HS-5 (cell line): Measurements from ENCODE around the gene REEP1.
"Not testable (repeated sequence)": the region's sequence is repeated elsewhere in the genome, so short reads cannot be mapped to it uniquely, and the experiment has no call there.

Source experiments
- DNase-seq: peaks from one replicate; pipeline ENCODE4 v3.0.0-alpha.2; 2012; ENCODE audit warnings: low read depth

The REEP1 gene

DNA sequence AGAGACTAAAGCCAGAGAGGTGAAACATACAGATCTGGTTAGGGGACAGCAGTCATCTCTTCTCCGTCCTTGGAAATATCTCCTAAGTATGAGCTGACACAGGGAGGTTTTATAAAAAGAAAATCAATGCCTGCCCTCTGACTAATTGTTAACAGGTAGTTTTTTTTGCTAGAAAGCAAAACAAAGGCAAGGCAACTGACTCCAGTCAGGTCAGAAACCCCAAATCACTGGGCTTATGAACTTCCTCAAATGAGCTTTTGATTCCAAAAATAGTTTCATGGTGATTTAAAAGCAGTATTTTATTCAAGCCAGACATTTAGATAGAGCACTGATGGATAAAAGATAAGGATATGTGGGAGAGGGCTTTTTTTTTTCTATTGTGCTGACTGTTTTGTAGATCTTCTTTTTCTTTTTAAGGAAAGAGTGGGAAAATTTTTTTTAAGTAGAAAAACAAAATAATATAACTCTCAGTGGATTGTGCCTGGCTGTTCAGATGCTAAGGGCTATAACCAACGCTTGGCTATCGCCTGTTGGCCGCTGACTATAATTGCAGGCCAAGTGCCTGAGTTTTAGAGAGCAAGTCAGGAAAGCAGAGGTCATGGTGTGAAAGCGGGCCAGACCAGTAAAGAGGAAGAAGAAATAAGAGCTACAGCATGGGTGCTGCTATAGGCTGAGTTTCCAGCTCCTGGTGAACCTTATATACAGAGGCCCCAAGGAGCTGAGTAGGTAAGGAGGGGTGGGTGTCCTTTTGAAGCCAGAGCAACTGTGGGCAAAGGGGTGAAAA lies 93.3 kb downstream of the REEP1 start:
- no peak for DNase-seq

DNA sequence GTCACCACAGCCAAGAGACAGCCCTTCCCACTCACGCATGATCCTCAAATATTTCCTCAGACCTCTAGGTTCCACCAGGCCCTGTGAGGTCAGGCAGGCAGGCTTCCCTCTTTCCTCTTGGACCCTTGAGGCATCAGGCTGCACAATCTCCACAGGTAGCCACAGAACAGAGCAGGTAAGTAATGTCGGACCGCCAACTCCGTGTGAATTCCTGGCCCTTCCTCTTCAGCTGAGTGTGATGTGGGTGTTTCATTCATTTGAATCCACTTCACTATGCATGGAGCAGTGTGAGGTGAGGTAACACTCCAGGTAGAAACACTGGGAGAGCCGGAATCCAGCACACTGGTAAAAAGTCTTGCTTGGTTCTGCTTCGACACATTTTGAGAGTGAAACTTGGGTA lies 94.2 kb downstream of the REEP1 start:
- no peak for DNase-seq

DNA sequence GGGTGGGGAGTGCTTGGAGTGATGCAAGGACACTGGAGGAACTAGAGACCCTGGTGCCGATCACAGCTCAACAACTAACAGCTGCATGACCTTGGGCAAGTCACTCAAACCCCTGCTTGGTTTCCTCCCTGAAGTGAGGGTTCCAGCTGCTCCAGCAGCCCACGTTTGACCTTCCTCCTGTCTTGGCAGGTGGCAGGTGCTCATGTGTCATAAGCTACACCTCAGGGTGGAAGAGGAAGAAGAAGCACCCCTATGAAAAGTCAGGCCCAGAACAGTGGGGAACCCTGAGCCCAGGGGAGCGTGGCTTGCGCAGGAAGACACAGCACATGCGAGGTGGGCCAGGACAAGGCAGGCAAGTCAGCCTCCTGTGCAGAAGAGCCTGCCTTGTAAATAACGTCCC lies 95.8 kb downstream of the REEP1 start:
- DNase-seq, result no peak

DNA sequence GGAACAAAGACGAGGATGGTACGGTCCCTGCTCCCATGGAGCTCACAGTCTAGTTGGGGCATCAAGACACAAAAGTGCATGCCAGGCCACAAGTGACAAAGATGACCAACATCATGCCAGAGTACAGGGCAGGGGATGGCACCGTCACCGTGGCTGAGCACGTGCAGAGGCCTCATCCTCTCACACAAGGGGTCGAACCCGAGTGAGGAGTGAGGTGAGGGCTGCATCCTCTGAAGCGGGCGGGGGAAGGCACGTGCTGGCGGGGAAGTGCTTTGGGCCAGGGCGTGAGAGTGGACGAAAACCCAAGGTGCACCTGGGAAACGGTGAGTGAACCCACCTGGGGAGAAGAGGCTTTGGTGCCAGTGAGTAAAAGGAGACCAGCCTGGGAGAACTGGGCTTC lies 97.2 kb downstream of the REEP1 start:
- no peak for DNase-seq

DNA sequence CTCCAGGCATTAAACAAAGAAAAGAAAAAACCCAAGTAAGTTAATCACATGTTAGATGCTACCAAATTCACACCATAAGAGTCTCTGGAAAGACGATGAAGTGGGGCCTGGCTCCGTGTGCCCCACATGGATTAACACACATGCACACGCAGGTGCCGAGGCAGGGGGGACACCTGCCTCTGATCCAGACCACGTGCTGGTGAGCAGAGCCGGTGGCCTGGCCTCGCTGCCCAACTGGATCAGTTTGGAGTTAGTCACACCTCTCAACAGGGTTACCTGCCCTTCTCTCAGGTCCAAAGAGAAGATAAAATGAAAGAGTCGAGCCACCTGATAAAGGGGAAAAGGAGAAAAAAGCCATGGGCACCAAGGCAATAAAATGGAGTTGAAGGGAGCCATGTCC lies 97.7 kb downstream of the REEP1 start:
- no peak for DNase-seq

DNA sequence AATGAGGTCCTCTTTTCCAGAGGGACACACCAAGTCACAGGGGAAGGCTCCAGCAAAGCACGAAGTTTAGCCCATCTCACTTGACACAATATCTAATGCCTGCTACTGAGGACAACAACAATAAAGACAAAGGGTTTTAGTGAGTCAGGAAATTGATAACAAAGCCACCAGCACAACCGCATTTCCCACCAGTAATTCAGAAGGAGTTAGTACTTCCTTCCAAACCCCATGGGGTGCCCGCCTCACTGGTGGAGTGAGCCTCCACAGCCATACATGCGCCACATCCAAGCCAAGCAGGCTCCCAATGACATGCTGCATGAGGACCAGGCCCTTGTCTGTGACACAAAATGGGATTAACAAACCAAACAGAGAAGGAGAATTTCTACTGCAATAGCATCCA lies 98.1 kb downstream of the REEP1 start:
- no peak for DNase-seq

DNA sequence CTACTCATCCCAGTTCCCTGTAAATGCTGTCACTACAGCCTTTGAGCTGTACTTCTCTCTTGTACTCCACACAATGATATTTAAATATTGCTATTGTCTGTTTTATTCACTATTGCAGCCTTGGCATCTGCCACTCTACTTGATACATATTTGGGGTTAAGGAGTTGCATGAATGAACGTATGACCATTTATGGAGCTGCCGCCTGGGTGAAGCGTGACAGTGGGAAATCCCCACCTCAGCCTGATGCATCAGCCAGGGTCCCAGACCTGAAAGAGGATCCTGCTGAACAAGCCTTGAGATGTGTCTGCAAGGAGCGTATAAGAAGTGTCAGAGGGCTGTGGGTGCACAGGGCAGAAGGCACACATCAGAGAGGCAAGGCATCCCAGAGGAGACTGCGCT lies 99.1 kb downstream of the REEP1 start:
- no peak for DNase-seq

DNA sequence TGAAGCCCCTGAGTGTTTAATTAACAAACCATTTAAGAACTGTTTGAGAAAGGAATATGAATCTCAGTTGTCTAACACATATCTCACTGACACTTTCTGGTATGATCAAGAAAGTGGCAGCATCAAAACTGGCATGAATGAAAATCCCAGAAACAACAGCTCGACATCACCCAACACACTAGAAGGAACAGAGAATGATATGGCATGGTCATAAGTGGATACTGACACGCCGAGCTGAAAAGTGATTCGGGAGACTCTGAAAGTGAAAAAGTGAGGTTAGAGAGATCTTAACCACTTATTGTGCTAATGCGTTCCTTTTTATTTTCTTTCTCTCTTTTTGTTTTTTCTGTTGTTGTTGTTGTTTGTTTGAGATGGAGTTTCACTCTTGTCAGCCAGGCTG lies 100.3 kb downstream of the REEP1 start:
- DNase-seq, result no peak

DNA sequence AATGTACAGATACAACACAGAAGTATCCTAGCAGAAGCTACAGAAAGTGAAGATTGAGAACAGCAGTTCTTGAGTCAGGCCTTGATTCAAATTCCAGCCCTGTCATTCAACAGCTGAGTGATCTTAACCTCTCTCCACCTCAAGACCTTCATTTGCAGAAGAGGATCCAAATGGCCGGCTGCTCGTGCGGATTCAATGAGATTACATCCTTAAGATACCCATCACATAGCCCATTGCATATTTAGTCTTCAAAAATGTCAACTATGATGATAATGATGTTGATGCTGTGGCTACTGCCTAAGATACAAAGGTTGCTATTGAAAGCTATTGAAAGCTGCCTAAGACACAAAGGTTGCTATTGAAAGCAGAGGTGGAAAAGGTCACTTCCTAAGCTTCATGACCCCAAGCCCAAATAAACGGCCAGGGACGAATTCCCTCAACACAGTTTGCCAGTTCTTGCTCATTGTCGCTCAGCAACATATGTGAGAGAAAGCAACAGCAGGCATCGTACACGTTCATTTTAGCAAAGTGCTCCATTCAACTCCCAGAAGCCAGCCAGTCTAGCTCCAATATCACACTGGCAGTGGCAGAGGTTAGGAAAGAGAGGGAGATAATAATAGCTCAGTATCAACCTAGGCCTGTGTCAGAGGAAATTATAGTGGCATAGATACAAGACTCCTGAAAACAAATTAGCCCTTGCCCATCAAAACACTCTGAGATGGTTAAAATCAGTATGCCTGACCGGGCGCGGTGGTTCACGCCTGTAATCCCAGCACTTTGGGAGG lies 102.0 kb downstream of the REEP1 start:
- DNase-seq, result no peak

DNA sequence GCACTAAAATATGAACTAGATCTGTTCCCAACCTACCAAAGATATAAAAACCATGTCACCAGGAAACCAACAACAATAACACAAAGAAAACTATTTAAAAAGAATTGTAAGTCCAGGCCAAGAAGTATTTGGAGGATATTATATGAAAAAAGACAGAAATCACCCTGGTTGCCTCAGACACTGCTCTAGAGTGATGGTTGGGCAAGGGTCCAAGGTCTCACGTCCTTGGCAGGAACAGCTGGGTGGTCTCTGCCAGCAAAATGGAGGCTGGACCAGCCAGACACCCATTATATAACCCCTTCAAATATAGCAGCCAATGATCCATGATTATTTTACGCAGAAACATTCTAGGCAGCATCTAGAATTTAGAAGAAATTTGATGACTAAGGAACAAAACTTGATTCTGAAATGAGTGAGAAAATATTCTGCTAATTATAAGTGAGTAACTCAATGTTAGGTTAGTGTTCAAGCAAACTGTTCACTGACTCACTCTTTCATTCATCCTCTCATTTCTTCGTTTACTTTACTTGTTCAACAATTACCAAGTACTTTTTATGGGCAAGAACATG lies 102.8 kb downstream of the REEP1 start:
- DNase-seq, result no peak

DNA sequence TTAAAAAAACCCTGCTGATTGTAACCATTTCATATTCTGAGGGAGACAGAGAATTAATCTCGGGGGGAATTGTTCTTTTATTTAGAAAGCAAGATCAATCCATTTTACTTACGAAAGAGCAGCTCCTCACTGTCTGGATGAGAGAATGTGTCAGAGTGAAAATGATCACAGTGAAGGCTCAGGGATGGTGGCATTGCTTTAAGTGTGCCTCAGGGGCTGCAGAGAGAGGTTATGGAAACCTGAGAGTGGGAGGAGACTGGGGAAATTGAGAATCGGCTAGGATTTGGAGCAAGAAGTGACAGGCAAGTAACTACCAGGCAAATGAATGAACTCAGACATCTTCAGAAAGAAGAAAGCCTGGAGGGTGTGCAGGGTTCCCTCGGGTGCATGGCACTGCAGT lies 104.0 kb downstream of the REEP1 start:
- no peak for DNase-seq

DNA sequence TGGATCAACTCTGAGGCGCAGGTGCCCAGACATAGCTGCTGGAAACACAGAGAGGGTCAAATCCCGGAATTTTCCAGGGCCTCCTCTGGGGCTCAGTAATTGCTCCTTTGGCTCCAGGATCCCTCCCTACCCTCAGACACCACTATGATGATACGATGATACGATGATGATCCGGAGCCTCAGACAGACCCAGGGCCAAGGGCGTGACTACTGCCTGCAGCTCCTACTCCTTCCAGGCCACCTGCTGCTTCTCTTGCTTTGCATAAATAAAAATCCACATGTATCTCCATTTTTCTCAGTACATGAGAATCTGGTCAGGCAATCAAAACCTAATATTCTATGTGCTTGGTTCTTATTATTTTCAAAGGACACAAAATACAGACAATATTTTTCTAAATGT lies 104.5 kb downstream of the REEP1 start:
- DNase-seq, result no peak

DNA sequence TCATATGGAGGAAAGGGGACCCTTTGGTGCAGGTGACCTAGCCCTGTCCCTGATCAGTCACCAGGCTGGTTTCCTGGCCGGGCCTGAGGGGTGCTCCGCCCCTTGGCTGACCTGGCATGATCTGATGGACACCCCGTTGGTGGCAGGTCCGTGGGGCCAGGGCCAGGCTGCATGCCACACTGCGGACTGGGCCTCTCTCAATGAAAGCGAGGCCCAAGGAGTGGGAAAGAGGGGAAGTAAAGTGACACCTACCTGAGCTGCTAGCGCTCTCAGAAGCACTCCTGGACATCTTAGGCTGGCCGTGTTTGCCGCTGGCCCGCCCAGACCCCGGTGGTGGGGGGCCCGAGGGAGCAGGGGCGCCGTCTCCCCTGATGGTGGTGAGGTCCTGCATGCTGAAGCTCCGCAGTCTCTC lies 105.0 kb downstream of the REEP1 start:
- DNase-seq, result no peak

DNA sequence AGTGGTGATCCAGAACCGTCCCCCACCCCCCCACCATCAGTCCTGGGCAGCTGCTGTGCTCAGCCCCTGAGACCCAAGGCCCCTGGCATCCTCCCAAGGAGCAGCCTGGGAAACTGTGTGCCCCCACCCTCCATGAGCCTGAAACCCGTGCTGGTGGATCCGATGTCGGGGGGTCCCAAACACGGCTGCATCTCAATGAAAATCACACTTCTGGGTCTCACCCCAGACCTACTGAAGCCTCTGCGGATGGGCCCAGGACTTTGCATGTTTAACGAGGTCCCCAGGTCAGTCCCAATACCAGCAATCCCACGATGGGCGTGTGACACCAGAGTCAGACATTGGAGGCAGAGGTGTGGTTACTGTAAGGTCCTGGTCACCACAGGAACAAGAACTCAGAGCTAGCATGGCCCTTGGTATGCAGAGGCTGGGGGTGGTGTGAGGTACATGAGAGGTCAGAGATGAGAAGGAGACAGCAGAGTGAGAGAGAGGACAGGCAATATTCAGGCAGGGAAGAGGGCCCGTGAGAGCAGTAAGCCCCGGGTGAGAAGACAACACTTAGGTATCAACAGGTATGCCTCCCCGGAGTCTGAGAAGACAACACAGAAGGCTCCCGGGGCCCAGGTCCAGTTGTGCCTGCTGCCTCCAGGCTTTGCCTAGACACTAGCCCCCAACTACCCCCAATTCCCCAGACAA lies 105.6 kb downstream of the REEP1 start:
- no peak for DNase-seq

DNA sequence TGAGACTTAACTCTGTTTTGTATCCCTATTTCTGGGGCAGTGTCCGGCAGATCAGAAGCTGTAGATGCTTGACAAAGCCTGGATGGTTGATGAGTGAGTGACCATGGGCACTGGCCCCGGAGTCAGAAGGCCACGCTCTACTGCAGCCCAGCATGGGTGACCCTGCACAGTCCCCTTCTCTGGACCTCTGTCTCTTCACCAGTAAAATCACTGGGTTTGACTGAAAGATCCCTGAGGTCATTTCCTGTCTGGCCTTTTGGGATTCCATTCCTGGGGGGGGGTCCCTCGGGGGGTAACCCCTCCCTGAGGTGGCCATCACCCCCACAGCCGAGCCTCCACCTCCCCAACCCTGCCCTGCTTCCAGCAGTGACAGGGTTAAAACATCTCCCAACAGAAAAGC lies 106.5 kb downstream of the REEP1 start:
- DNase-seq, result no peak

DNA sequence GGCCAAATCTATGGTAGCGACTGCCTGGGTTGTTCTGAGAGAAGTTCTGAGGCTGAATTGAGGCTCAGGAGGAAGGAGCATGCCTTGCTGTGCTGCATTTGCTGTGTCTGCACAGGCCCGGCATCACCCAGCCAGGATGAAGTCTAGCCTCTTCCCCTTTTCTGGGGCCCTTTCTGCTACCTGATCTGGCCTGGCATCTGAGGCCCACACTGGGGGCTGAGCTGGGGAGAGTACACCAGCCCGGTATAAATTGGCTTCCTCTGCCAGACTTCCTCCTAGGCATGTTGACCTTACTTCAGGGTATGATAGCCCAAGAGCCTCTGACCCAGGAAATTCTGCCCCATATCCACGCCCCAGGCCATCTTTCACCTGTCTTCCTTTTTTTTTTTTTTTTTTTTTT lies 108.2 kb downstream of the REEP1 start:
- no peak for DNase-seq

DNA sequence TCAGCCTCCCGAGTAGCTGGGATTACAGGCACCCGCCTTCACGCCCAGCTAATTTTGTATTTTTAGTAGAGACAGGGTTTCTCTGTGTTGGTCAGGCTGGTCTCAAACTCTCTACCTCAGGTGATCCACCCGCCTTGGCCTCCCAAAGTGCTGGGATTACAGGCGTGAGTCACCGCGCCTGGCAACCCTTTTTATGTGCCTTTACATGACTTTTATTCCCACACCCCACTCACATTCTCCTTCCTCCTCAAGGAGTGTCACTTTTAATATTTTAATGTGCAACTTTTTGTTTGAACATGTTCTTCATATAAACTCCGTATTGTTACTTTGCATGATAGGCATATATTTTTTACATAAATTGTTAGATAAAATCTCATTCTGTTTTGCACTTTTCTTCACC lies 108.9 kb downstream of the REEP1 start:
- not testable (repeated sequence) for DNase-seq

DNA sequence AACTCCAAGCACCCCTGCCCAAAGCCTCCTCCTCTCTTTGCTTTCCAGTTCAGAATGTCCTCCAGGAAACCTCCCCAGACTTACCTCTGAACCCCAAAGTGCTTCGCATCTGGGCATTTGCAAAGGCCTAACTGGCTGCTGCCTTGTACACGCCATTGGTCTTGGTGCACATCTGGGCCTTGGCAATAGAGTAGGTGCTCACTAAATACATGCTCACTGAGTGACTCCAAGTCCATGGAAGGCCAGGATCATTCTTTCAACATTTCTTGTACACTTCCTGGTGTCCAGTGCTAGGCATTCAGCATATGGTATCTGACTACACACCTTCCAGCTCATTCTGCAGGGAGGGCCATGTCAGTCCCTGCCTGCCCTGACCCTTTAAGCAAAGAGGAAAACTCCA lies 109.7 kb downstream of the REEP1 start:
- no peak for DNase-seq

DNA sequence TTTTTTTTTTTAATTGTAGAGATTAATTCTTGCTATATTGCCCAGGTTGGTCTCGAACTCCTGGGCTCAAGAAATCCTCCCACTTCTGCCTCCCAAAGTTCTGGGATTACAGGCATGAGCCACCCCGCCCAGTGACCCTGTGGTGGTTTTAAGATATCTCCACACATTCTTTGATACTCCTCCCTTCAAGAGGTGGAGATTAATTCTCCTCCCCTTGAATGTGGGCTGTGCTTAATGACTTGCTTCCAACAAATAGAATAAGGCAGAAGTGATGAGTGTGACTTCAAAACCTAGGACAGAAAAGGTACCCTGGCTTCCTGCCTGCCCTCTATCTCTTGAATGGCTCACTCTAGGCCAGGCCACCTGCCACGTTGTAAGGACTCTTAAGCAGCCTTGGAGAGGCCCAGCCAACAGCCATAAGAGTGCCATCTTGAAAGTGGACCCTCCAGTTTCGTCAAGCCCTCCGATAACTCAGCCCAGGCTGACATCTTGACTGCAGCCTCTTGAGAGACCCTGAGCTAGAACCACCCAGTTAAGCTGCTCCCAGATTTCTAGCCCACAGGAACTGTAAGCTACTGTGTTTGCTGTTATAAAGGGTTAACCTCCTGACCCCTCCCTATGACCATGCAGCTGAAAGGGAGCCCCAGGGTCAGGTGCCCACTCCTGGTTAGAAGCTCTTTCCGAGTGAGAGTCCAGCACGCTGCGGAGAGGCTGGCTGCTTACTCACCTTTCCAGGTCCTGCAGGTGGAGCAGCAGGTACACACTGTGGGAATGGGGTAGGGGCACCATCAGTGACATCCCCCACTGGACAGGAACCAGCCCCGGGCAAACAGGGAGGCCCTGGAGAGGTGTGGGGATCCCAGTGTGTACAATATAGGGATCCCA lies 110.5 kb downstream of the REEP1 start:
- DNase-seq, result no peak

DNA sequence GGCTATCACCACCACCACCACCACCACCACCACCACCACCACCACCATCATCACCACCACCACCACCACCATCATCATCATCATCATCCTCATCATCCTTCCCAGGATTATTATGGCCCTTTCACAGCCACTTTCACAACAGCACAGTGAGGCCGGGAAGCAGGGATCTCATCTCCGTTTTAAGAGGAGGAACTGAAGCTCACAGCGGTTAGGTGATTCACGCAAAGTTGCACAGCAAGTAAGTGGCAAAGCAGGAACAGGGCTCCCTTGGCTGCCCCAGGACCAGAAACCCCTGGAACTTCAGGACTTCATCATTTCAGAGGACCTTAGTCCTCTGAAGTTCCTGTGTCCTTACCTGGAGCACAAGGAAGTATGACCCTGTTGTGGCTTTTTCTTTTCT lies 111.4 kb downstream of the REEP1 start:
- no peak for DNase-seq

DNA sequence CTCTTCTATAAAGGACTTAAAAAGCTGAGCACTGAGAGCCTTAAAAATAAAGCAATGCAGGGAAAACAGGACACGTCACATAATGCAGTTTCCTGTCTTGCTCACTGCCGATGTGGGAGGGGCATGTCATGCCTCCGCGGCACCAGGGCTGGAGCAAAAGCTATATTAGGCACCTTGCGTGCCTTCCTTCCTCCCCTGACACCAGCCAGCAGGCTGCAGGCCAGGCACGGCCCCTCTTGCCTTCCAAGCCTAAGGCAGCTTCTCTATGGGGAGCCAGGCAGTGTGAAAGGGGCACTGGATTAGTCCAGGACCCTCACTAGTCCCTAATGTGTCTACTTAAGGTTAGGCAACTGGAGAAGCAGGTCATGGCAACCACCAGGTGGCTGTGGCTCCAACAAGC lies 111.8 kb downstream of the REEP1 start:
- no peak for DNase-seq
